WTC11 (cell line): ENCODE data around the gene ZDHHC11. TPM values are rescaled to one million over a fixed set of nuclear protein-coding genes. Genes with fewer than 3 reads are reported as not detected.

Experiments used
- ATAC-seq: fragments of 200-7000 bp; cut with Tn5 transposase; 2 replicates; pipeline ENCODE4 v1.10.0; 2021; ENCODE audit warnings: mild to moderate bottlenecking, moderate library complexity
- CTCF ChIA-PET: fragments of 300-600 bp; sonication (Branson Sonifier 250); formaldehyde crosslinking; loops from one replicate; lab custom pipeline; 2021; ENCODE audit warnings: antibody characterized with exemption; lab: Charles Lee
- POLR2A ChIA-PET: fragments of 350-600 bp; sonication (Branson Sonifier 250); formaldehyde crosslinking; loops from one replicate; lab custom pipeline; 2021; ENCODE audit warnings: antibody characterized with exemption; lab: Charles Lee
- DNase-seq: peaks from one replicate; pipeline ENCODE4 v3.0.0; 2021; ENCODE audit warnings: low spot score
- H3K27ac Mint-ChIP-seq: 2 replicates; pipeline ENCODE4 v1.8.0; 2021; ENCODE audit warnings: mixed read lengths
- H3K27me3 Mint-ChIP-seq: 2 replicates; pipeline ENCODE4 v1.8.0; 2021; ENCODE audit warnings: low read depth, mild to moderate bottlenecking, moderate library complexity, mixed read lengths
- H3K36me3 Mint-ChIP-seq: 2 replicates; pipeline ENCODE4 v1.8.0; 2021; ENCODE audit warnings: mixed read lengths
- H3K4me1 Mint-ChIP-seq: 2 replicates; pipeline ENCODE4 v1.8.0; 2022; ENCODE audit warnings: mixed read lengths
- H3K4me3 Mint-ChIP-seq: 2 replicates; pipeline ENCODE4 v1.8.0; 2021; ENCODE audit warnings: mild to moderate bottlenecking, moderate library complexity, mixed read lengths
- H3K9me3 Mint-ChIP-seq: 2 replicates; pipeline ENCODE4 v1.8.0; 2021; ENCODE audit warnings: mixed read lengths
- ARID4B ChIP-seq: sonication (generic); formaldehyde crosslinking; IDR thresholded peaks from 2 replicates; pipeline ENCODE4 v1.8.0; 2023; ENCODE audit warnings: missing genetic modification reagents, mild to moderate bottlenecking, borderline replicate concordance
- CREM ChIP-seq: sonication (generic); formaldehyde crosslinking; IDR thresholded peaks from 2 replicates; pipeline ENCODE4 v1.8.1; 2022; ENCODE audit warnings: mild to moderate bottlenecking, missing genetic modification reagents, moderate library complexity
- HMGA2 ChIP-seq: fragments of 250-450 bp; sonication (Bioruptor Pico); IDR thresholded peaks from 2 replicates; pipeline ENCODE4 v1.4.0; 2021; ENCODE audit warnings: mild to moderate bottlenecking, moderate library complexity
- JUN ChIP-seq: sonication (generic); formaldehyde crosslinking; IDR thresholded peaks from 2 replicates; pipeline ENCODE4 v1.8.0; 2023; ENCODE audit warnings: mild to moderate bottlenecking, missing genetic modification reagents
- NFE2L1 ChIP-seq: sonication (generic); formaldehyde crosslinking; IDR thresholded peaks from 2 replicates; pipeline ENCODE4 v1.8.1; 2023; ENCODE audit warnings: missing genetic modification reagents
- PRRX2 ChIP-seq: fragments of 250-450 bp; sonication (Bioruptor Pico); IDR thresholded peaks from 2 replicates; pipeline ENCODE4 v1.8.0; 2021; ENCODE audit warnings: mild to moderate bottlenecking
- RORB ChIP-seq: fragments of 250-450 bp; sonication (Bioruptor Pico); IDR thresholded peaks from 2 replicates; pipeline ENCODE4 v1.9.0; 2021; ENCODE audit warnings: mild to moderate bottlenecking
- TCF7 ChIP-seq: sonication (generic); formaldehyde crosslinking; IDR thresholded peaks from 2 replicates; pipeline ENCODE4 v1.8.0; 2022; ENCODE audit warnings: mild to moderate bottlenecking, low read depth, missing genetic modification reagents, moderate library complexity
- TEAD1 ChIP-seq: sonication (generic); formaldehyde crosslinking; IDR thresholded peaks from 2 replicates; pipeline ENCODE4 v1.8.0; 2022; ENCODE audit warnings: mild to moderate bottlenecking, missing genetic modification reagents
- ZNF121 ChIP-seq: sonication (generic); formaldehyde crosslinking; IDR thresholded peaks from 2 replicates; pipeline ENCODE4 v1.8.0; 2023; ENCODE audit warnings: missing genetic modification reagents
- ZNF219 ChIP-seq: sonication (generic); formaldehyde crosslinking; IDR thresholded peaks from 2 replicates; pipeline ENCODE4 v1.8.0; 2023; ENCODE audit warnings: missing genetic modification reagents, mild to moderate bottlenecking, borderline replicate concordance
- ZNF263 ChIP-seq: sonication (generic); formaldehyde crosslinking; IDR thresholded peaks from 2 replicates; pipeline ENCODE4 v1.8.1; 2022; ENCODE audit warnings: low read depth, mild to moderate bottlenecking, moderate library complexity, missing genetic modification reagents
- ZNF281 ChIP-seq: sonication (generic); formaldehyde crosslinking; IDR thresholded peaks from 2 replicates; pipeline ENCODE4 v1.8.0; 2023; ENCODE audit warnings: mild to moderate bottlenecking, missing genetic modification reagents
- ZNF396 ChIP-seq: fragments of 250-450 bp; sonication (Bioruptor Pico); IDR thresholded peaks from 2 replicates; pipeline ENCODE4 v1.8.0; 2021; ENCODE audit warnings: mild to moderate bottlenecking, moderate library complexity, borderline replicate concordance
- ZNF423 ChIP-seq: fragments of 250-450 bp; sonication (Bioruptor Pico); IDR thresholded peaks from 2 replicates; pipeline ENCODE4 v2.1.2; 2022; ENCODE audit warnings: mild to moderate bottlenecking, moderate library complexity
- ZNF671 ChIP-seq: fragments of 250-450 bp; sonication (Bioruptor Pico); IDR thresholded peaks from 2 replicates; pipeline ENCODE4 v1.8.0; 2021; ENCODE audit warnings: mild to moderate bottlenecking
- total RNA-seq: library from RNA; stranded (reverse); gene quantifications from 3 replicates; pipeline ENCODE4 v1.2.3, GENCODE V29; 2021
- TF ChIP-seq, protein P1 (sequence below): fragments of 200-600 bp; IDR thresholded peaks from 2 replicates; pipeline ENCODE4 v1.8.0; 2022; ENCODE audit warnings: antibody characterized with exemption

Gene ZDHHC11
- total RNA-seq, 1 experiment from 2014 or later: 21.4 TPM

- POLR2A ChIA-PET: no interaction called here
- Mint-ChIP-seq H3K27ac (no peak overlapping the region; the same call in 1 of the 2 replicates), H3K4me3 (no peak overlapping the region), H3K9me3 (peaks cover 5% of the 10 kb centered on the region), H3K27me3 (no peaks in the 10 kb centered on the region), H3K36me3 (peaks cover 81% of the 10 kb centered on the region), H3K4me1 (no peaks in the 10 kb centered on the region)
- no peak for TF ChIP-seq ZNF281 (CRISPR knock-in tag)
- TF ChIP-seq ZNF671 (CRISPR knock-in tag): no peak
- TF ChIP-seq HMGA2 (CRISPR knock-in tag): no peak
- no peak for TF ChIP-seq ARID4B (CRISPR knock-in tag)
- no peak for TF ChIP-seq CREM (CRISPR knock-in tag)
- no peak for TF ChIP-seq PRRX2 (CRISPR knock-in tag)
- TF ChIP-seq JUN: no peak
- TF ChIP-seq ZNF219 (CRISPR knock-in tag): no peak
- TF ChIP-seq ZNF396 (CRISPR knock-in tag): no peak
- no peak for TF ChIP-seq ZNF121
- no peak for TF ChIP-seq TCF7 (CRISPR knock-in tag)
- TF ChIP-seq ZNF423 (CRISPR knock-in tag): no peak
- no peak for TF ChIP-seq NFE2L1 (CRISPR knock-in tag)
- no peak for TF ChIP-seq ZNF263 (CRISPR knock-in tag)
- no peak for ATAC-seq
- CTCF ChIA-PET: interaction anchor here (1.2 kb wide), 1 partner anchor 40 kb away, joined by 3 read pairs; no protein-coding TSS in a partner anchor
- no peak for DNase-seq
These were observed 32.8 kb upstream of the ZDHHC11 start for GRCh38 chr5:883475-884181.

DNA sequence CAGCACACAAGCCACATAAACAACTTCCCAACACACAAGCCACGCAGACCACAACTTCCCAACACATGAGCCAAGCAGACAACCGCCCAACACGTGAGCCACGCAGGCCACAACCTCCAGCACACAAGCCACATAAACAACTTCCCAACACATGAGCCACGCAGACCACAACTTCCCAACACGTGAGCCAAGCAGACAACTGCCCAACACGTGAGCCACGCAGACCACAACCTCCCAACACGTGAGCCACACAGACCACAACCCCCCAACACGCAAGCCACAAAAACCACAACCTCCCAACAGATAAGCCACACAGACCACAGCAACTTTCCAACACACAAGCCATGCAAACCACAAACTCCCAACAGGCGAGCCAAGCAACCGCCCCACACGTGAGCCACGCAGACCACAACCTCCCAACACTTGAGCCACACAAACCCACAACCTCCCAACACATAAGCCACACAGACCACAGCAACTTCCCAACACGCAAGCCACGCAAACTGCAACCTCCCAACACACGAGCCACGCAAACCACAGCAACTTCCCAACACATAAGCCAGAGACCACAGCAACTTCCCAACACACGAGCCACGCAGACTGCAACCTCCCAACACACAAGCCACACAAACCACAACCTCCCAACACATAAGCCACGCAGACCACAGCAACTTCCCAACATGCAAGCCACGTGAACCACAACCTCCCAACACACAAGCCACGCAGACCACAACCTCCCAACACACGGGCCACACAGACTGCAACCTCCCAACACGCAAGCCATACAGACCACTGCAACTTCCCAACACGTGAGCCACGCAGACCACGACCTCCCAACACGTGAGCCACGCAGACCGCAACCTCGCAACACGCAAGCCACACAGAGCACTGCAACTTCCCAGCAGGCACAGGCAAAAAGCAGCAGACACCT lies 31.7 kb upstream of the ZDHHC11 start:
- no peak for ATAC-seq
- no peak overlapping the region for H3K27ac Mint-ChIP-seq
- H3K36me3 Mint-ChIP-seq: peaks cover 80% of the 10 kb centered on the region
- POLR2A ChIA-PET: no interaction called here
- no peaks in the 10 kb centered on the region for H3K27me3 Mint-ChIP-seq
- no peak for TF ChIP-seq RORB (CRISPR knock-in tag)
- TF ChIP-seq TEAD1: no peak
- TF ChIP-seq, protein P1, sequence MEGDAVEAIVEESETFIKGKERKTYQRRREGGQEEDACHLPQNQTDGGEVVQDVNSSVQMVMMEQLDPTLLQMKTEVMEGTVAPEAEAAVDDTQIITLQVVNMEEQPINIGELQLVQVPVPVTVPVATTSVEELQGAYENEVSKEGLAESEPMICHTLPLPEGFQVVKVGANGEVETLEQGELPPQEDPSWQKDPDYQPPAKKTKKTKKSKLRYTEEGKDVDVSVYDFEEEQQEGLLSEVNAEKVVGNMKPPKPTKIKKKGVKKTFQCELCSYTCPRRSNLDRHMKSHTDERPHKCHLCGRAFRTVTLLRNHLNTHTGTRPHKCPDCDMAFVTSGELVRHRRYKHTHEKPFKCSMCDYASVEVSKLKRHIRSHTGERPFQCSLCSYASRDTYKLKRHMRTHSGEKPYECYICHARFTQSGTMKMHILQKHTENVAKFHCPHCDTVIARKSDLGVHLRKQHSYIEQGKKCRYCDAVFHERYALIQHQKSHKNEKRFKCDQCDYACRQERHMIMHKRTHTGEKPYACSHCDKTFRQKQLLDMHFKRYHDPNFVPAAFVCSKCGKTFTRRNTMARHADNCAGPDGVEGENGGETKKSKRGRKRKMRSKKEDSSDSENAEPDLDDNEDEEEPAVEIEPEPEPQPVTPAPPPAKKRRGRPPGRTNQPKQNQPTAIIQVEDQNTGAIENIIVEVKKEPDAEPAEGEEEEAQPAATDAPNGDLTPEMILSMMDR: no peak
- TF ChIP-seq, all 79 proteins: peak for 0
- Mint-ChIP-seq H3K4me3 (no peak overlapping the region), H3K9me3 (peaks cover 5% of the 10 kb centered on the region), H3K4me1 (no peaks in the 10 kb centered on the region)
- CTCF ChIA-PET: no interaction called here
- no peak for DNase-seq
